HCT116 (cell line): ENCODE results near the gene PCDHGA1. TPM values are rescaled to one million over a fixed set of nuclear protein-coding genes. Genes with fewer than 3 reads are reported as not detected.
A peak's percentile ranks its signal among the peaks of the same experiment; 100 is the strongest.

ENCODE experiments used
- ATAC-seq: fragments of 200-7000 bp; cut with Tn5 transposase; 2 replicates; pipeline ENCODE4 v1.9.1; 2020; ENCODE audit warnings: mild to moderate bottlenecking, moderate library complexity
- BruUV-seq: library from RNA; stranded (reverse); fragments of 400-500 nt; replicated peaks from 2 replicates; lab custom pipeline; 2021; lab: Mats Ljungman, UMichigan
- CTCF ChIA-PET: fragments of 300-600 bp; sonication (Branson Sonifier 250); formaldehyde crosslinking; loops from one replicate; lab custom pipeline; 2021; ENCODE audit warnings: antibody characterized with exemption; lab: Charles Lee
- POLR2A ChIA-PET: fragments of 300-600, 350-600 bp; sonication (Branson Sonifier 250); formaldehyde crosslinking; loops from one replicate; lab custom pipeline; 2021; ENCODE audit warnings: antibody characterized with exemption; lab: Charles Lee
- RAD21 ChIA-PET, 2 experiments: fragments of 300-600 bp; sonication (Branson Sonifier 250); formaldehyde crosslinking; loops; one replicate each; lab custom pipeline; 2023; ENCODE audit warnings: low total read pairs in 2 of 2; ENCODE audit not compliant: uncharacterized antibody in 2 of 2, unreplicated experiment in 2 of 2, low non-redundant PET in 1 of 2; lab: Charles Lee
- DNase-seq: peaks from one replicate; pipeline ENCODE4 v3.0.0-alpha.2; 2010; ENCODE audit warnings: low read depth, low spot score
- H2AFZ ChIP-seq: fragments of 200-600 bp; shearing (Covaris generic), sonication (generic); 2 replicates; pipeline ENCODE4 v1.6.1; 2017; ENCODE audit warnings: low read depth, mixed run types, mixed read lengths, antibody characterized with exemption, low read length; ENCODE audit not compliant: poor library complexity, severe bottlenecking
- H3K27ac ChIP-seq: 2 replicates; pipeline ENCODE4 v1.5.1; 2012; ENCODE audit warnings: low read depth, low read length
- H3K27me3 ChIP-seq: fragments of 200-600 bp; sonication (generic); 2 replicates; pipeline ENCODE4 v1.6.1; 2016; ENCODE audit warnings: mixed run types, low read length, mixed read lengths; ENCODE audit not compliant: insufficient read depth
- H3K36me3 ChIP-seq, 2 experiments: fragments of 200-500 bp in 1 of 2; fragments of 200-600 bp in 1 of 2; sonication (Bioruptor generic) in 1 of 2; sonication (generic) in 1 of 2; 2 replicates each; pipeline versions ENCODE4 v1.5.1 to v1.6.1; 2014 to 2016; ENCODE audit warnings: low read length in 2 of 2, inconsistent platforms in 1 of 2, mixed read lengths in 1 of 2, mixed run types in 1 of 2; ENCODE audit not compliant: insufficient read depth in 2 of 2, control insufficient read depth in 1 of 2
- H3K4me1 ChIP-seq, 2 experiments: fragments of 200-600 bp in 1 of 2; sonication (generic) in 1 of 2; 2 replicates each; pipeline versions ENCODE4 v1.5.1 to v1.6.1; 2012 to 2017; ENCODE audit warnings: low read length in 2 of 2, inconsistent platforms in 1 of 2, mild to moderate bottlenecking in 1 of 2, mixed read lengths in 1 of 2, mixed run types in 1 of 2, moderate library complexity in 1 of 2; ENCODE audit not compliant: insufficient read depth in 2 of 2, control insufficient read depth in 1 of 2
- H3K4me2 ChIP-seq: fragments of 200-600 bp; sonication (generic); 2 replicates; pipeline ENCODE4 v1.6.1; 2017; ENCODE audit warnings: mixed run types, low read length, mixed read lengths
- H3K4me3 ChIP-seq, 2 experiments: fragments of 200-600 bp in 1 of 2; sonication (generic) in 1 of 2; replicated peaks in 1 of 2; 2 replicates each; pipeline ENCODE4 v1.5.1; 2011 to 2016; ENCODE audit warnings: low read length in 2 of 2, control low read depth in 1 of 2, low read depth in 1 of 2, mild to moderate bottlenecking in 1 of 2, mixed read lengths in 1 of 2, mixed run types in 1 of 2
- H3K79me2 ChIP-seq: fragments of 200-600 bp; sonication (generic); 2 replicates; pipeline ENCODE4 v1.6.1; 2017; ENCODE audit warnings: mild to moderate bottlenecking, mixed run types, low read length, moderate library complexity, mixed read lengths; ENCODE audit not compliant: insufficient read depth
- H3K9ac ChIP-seq: fragments of 200-600 bp; sonication (generic); 2 replicates; pipeline ENCODE4 v1.6.1; 2016; ENCODE audit warnings: low read length, mixed read lengths
- H3K9me2 ChIP-seq: fragments of 200-600 bp; sonication (generic), shearing (Covaris generic); 2 replicates; pipeline ENCODE4 v1.6.1; 2017; ENCODE audit warnings: mixed run types, mild to moderate bottlenecking, moderate library complexity; ENCODE audit not compliant: insufficient read depth
- H3K9me3 ChIP-seq, 2 experiments: fragments of 200-500 bp in 1 of 2; fragments of 200-600 bp in 1 of 2; sonication (Bioruptor generic) in 1 of 2; sonication (generic) in 1 of 2; 2 replicates each; pipeline ENCODE4 v1.6.1; 2014 to 2017; ENCODE audit warnings: low read length in 2 of 2, mixed read lengths in 2 of 2, inconsistent platforms in 1 of 2, low read depth in 1 of 2, mild to moderate bottlenecking in 1 of 2, mixed run types in 1 of 2, moderate library complexity in 1 of 2; ENCODE audit not compliant: control insufficient read depth in 1 of 2, insufficient read depth in 1 of 2
- H4K20me1 ChIP-seq: fragments of 200-600 bp; sonication (generic), shearing (Covaris generic); 2 replicates; pipeline ENCODE4 v1.6.1; 2017; ENCODE audit warnings: mixed run types, mild to moderate bottlenecking, moderate library complexity; ENCODE audit not compliant: insufficient read depth
- CBX3 ChIP-seq: IDR thresholded peaks from 2 replicates; pipeline ENCODE4 v1.6.1; 2012; ENCODE audit warnings: low read depth
- CTCF ChIP-seq, 3 experiments: fragments of 200-600 bp in 1 of 3; sonication (generic) in 1 of 3; IDR thresholded peaks in 2 of 3; conservative IDR thresholded peaks in 1 of 3; 2 replicates each; pipeline ENCODE4 v1.5.1; 2012 to 2017; ENCODE audit warnings: low read depth in 2 of 3, low read length in 2 of 3, antibody characterized with exemption in 1 of 3, borderline replicate concordance in 1 of 3, control low read depth in 1 of 3, mild to moderate bottlenecking in 1 of 3, mixed read lengths in 1 of 3, mixed run types in 1 of 3, moderate library complexity in 1 of 3; ENCODE audit not compliant: insufficient read depth in 1 of 3
- EGR1 ChIP-seq: IDR thresholded peaks from 2 replicates; pipeline ENCODE4 v1.6.1; 2012; ENCODE audit warnings: low read depth
- EZH2 ChIP-seq: fragments of 200-600 bp; sonication (generic); IDR thresholded peaks from 2 replicates; pipeline ENCODE4 v1.6.1; 2017; ENCODE audit warnings: antibody characterized with exemption, mixed run types
- FOSL1 ChIP-seq: IDR thresholded peaks from 2 replicates; pipeline ENCODE4 v1.6.1; 2012; ENCODE audit warnings: low read depth
- JUND ChIP-seq: IDR thresholded peaks from 2 replicates; pipeline ENCODE4 v1.6.1; 2012
- MAX ChIP-seq: IDR thresholded peaks from 2 replicates; pipeline ENCODE4 v1.6.1; 2012
- POLR2AphosphoS5 ChIP-seq: IDR thresholded peaks from 2 replicates; pipeline ENCODE4 v1.6.1; 2011; ENCODE audit warnings: mild to moderate bottlenecking, low read depth, low read length, moderate library complexity
- RAD21 ChIP-seq: IDR thresholded peaks from 2 replicates; pipeline ENCODE4 v1.6.1; 2012; ENCODE audit warnings: low read depth, mild to moderate bottlenecking
- SIN3A ChIP-seq: IDR thresholded peaks from 2 replicates; pipeline ENCODE4 v1.6.1; 2012; ENCODE audit warnings: low read depth
- SP1 ChIP-seq: IDR thresholded peaks from 2 replicates; pipeline ENCODE4 v1.6.1; 2012; ENCODE audit warnings: low read depth
- SRF ChIP-seq: IDR thresholded peaks from 2 replicates; pipeline ENCODE4 v1.6.1; 2012; ENCODE audit warnings: low read depth
- YY1 ChIP-seq: IDR thresholded peaks from 2 replicates; pipeline ENCODE4 v1.6.1; 2011; ENCODE audit warnings: low read length, low read depth, moderate library complexity, mild to moderate bottlenecking; ENCODE audit not compliant: insufficient replicate concordance; ENCODE audit errors: extremely low read depth
- ZNF274 ChIP-seq: fragments of 200-500 bp; sonication (Bioruptor generic); IDR thresholded peaks from 2 replicates; pipeline ENCODE4 v1.6.1; 2014; ENCODE audit warnings: mild to moderate bottlenecking, low read depth, low read length, inconsistent platforms
- intact Hi-C: fragments of 100-400 bp; cut with micrococcal nuclease; formaldehyde crosslinking; loops from 2 replicates; pipeline ENCODE4 v1.10.0; 2022
- total RNA-seq: library from RNA; stranded (reverse); gene quantifications from one replicate; pipeline ENCODE4 v1.2.1, GENCODE V29; 2021; ENCODE audit not compliant: unreplicated experiment

PCDHGA1 gene
- total RNA-seq, 1 experiment from 2014 or later, result 0.05 TPM

- Histone ChIP-seq H3K4me3 (peak overlapping the region; percentile 25 to 39), H3K36me3 (peaks cover 2 to 19% of the 10 kb centered on the region in 2 experiments; a peak in 3 of 4 replicates), H3K9me2 (no peaks in the 10 kb centered on the region)
- intact Hi-C loops, result loop anchor here (1.0 to 2.0 kb wide), 3 partner anchors 33 to 365 kb away; partner anchors contain the start of genes PCDHB10 and PCDHB14
- ChIA-PET CTCF (interaction anchor here (0.7 to 4.6 kb wide), 18 partner anchors 9 to 370 kb away, joined by 3 to 69 read pairs (median 4); partner anchors contain the start of genes PCDHB14, PCDHB9, PCDHGA1 and PCDHGA10), RAD21 (interaction anchor here (1.2 to 1.4 kb wide), 2 partner anchors 145 kb away, joined by 7 read pairs; partner anchors contain the start of gene PCDHGA10 (in 2 of the 2))
- peak; percentile 95 for DNase-seq
- peak; percentile 95 for TF ChIP-seq RAD21
- no peak for TF ChIP-seq EZH2
- peak; percentile 41; the same call in 1 of the 2 replicates for TF ChIP-seq POLR2AphosphoS5
- no peak for TF ChIP-seq ZNF274
- peak; percentile 85 for TF ChIP-seq EGR1
- TF ChIP-seq SIN3A, result no peak
- TF ChIP-seq JUND, result peak; percentile 48; the same call in 1 of the 2 replicates
- peak; percentile 50; the same call in 1 of the 2 replicates for TF ChIP-seq MAX
- TF ChIP-seq SP1, result peak; percentile 75
- TF ChIP-seq YY1, result peak; percentile 99
- TF ChIP-seq SRF, result peak; percentile 94
- peak; percentile 96 for TF ChIP-seq CBX3
- peak; percentile 72 for TF ChIP-seq FOSL1
- TF ChIP-seq CTCF (IDR thresholded peaks at IDR 0.05 in 2 of 3, conservative IDR thresholded peaks at IDR 0.05 in 1 of 3; ENCODE audit: borderline replicate concordance in 1 of 3, insufficient read depth in 1 of 3, low read depth in 2 of 3, low read length in 2 of 3), result peak; percentile 82 to 96 (median 93)
- TF ChIP-seq, all 23 proteins: peak for 11
- Histone ChIP-seq H3K4me2 (peak overlapping the region; percentile 57), H3K27me3 (no peaks in the 10 kb centered on the region), H3K4me1 (peaks cover 0 to 21% of the 10 kb centered on the region in 2 experiments; a peak in 2 of 4 replicates), H4K20me1 (no peaks in the 10 kb centered on the region), H3K9ac (peak overlapping the region; percentile 56), H2AFZ (no peak overlapping the region), H3K79me2 (peaks cover 30% of the 10 kb centered on the region), H3K27ac (peak overlapping the region; percentile 59), H3K9me3 (no peaks in the 10 kb centered on the region)
- POLR2A ChIA-PET, result interaction anchor here (1.5 to 1.6 kb wide), 2 partner anchors 145 to 238 kb away, joined by 4 to 6 read pairs; partner anchors contain the start of genes PCDHGA10 and TAF7
- no TSS peak for BruUV-seq
- peak; percentile 96 for ATAC-seq
Measured at GRCh38 chr5:141557681-141558136, 227.4 kb downstream of the PCDHGA1 start.
